Nephron (organoid): ENCODE measurements around the gene SELENOS.

Experiments used
- H3K27ac Mint-ChIP-seq, 3 experiments: 2 replicates each; pipeline ENCODE4 v1.8.0; 2020; ENCODE audit warnings: mixed read lengths in 3 of 3, mild to moderate bottlenecking in 2 of 3, moderate library complexity in 1 of 3
- H3K27me3 Mint-ChIP-seq: 2 replicates; pipeline ENCODE4 v1.8.0; 2021; ENCODE audit warnings: low read depth, mild to moderate bottlenecking, moderate library complexity, mixed read lengths
- H3K36me3 Mint-ChIP-seq: 2 replicates; pipeline ENCODE4 v1.8.0; 2020; ENCODE audit warnings: low read depth, mixed read lengths
- H3K4me1 Mint-ChIP-seq: 2 replicates; pipeline ENCODE4 v1.8.0; 2020; ENCODE audit warnings: mixed read lengths
- H3K4me3 Mint-ChIP-seq, 3 experiments: 2 replicates each; pipeline ENCODE4 v1.8.0; 2020; ENCODE audit warnings: mild to moderate bottlenecking in 3 of 3, mixed read lengths in 3 of 3, moderate library complexity in 2 of 3
- H3K9me3 Mint-ChIP-seq: 2 replicates; pipeline ENCODE4 v1.8.0; 2020; ENCODE audit warnings: mixed read lengths
- TF ChIP-seq, protein P1 (sequence below), 3 experiments: fragments of 200-600 bp; sonication (generic); IDR thresholded peaks; one replicate each; pipeline ENCODE4 v1.5.0; 2021; ENCODE audit warnings: antibody characterized with exemption in 3 of 3; ENCODE audit not compliant: unreplicated experiment in 3 of 3

The SELENOS gene

DNA sequence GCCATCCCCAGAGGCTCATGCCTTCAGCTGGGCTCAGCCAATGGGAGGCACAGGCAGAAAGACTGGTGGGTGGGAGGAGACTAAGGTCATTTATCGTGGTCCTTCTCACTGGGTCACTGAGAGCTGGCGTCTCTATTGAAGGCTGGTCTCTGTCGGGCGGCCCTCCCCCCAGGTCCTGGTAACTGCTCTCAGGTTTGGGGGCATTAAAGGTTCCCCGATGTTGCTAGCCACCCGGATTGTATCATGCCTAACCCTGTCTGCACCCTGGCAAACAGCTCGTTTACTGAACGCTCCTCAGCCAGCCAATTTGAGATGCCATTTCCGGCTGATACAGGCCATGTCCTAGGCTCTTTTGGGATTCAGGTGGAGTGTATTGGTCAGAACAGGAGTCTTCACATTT, 10.5 kb downstream of the SELENOS start:
- no peak overlapping the region for H3K27ac Mint-ChIP-seq
- H3K27me3 Mint-ChIP-seq: no peaks in the 10 kb centered on the region
- peaks cover 5% of the 10 kb centered on the region for H3K4me1 Mint-ChIP-seq
- TF ChIP-seq, protein P1, sequence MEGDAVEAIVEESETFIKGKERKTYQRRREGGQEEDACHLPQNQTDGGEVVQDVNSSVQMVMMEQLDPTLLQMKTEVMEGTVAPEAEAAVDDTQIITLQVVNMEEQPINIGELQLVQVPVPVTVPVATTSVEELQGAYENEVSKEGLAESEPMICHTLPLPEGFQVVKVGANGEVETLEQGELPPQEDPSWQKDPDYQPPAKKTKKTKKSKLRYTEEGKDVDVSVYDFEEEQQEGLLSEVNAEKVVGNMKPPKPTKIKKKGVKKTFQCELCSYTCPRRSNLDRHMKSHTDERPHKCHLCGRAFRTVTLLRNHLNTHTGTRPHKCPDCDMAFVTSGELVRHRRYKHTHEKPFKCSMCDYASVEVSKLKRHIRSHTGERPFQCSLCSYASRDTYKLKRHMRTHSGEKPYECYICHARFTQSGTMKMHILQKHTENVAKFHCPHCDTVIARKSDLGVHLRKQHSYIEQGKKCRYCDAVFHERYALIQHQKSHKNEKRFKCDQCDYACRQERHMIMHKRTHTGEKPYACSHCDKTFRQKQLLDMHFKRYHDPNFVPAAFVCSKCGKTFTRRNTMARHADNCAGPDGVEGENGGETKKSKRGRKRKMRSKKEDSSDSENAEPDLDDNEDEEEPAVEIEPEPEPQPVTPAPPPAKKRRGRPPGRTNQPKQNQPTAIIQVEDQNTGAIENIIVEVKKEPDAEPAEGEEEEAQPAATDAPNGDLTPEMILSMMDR (IDR thresholded peaks at IDR 0.05; ENCODE audit: unreplicated experiment in 3 of 3): no peak
- H3K9me3 Mint-ChIP-seq: no peaks in the 10 kb centered on the region
- H3K4me3 Mint-ChIP-seq: no peak overlapping the region
- peaks cover 28% of the 10 kb centered on the region for H3K36me3 Mint-ChIP-seq

DNA sequence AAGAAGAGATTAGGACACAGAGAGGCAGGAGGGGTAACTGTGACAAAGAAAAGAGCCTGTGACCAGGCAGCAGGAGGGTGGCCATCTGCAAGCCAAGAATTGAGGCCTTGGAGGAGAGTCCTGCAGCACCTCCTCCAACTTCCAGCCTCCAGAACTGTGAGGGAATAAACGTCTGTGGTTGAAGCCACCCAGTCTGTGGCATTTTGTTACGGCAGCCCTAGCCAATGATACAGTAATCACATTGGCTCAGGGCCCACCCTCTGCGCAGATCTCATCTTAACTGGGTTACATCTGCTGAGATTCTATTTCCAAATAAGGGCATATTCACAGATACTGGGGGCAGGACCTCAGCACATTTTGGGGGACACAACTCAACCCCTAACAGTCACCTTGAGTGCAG, 11.3 kb downstream of the SELENOS start:
- H3K9me3 Mint-ChIP-seq: no peaks in the 10 kb centered on the region
- H3K27ac Mint-ChIP-seq: no peak overlapping the region
- TF ChIP-seq, protein P1 (IDR thresholded peaks at IDR 0.05; ENCODE audit: unreplicated experiment in 3 of 3): no peak
- no peak overlapping the region for H3K4me3 Mint-ChIP-seq
- H3K27me3 Mint-ChIP-seq: no peaks in the 10 kb centered on the region
- H3K4me1 Mint-ChIP-seq: peaks cover 5% of the 10 kb centered on the region
- peaks cover 20% of the 10 kb centered on the region for H3K36me3 Mint-ChIP-seq

DNA sequence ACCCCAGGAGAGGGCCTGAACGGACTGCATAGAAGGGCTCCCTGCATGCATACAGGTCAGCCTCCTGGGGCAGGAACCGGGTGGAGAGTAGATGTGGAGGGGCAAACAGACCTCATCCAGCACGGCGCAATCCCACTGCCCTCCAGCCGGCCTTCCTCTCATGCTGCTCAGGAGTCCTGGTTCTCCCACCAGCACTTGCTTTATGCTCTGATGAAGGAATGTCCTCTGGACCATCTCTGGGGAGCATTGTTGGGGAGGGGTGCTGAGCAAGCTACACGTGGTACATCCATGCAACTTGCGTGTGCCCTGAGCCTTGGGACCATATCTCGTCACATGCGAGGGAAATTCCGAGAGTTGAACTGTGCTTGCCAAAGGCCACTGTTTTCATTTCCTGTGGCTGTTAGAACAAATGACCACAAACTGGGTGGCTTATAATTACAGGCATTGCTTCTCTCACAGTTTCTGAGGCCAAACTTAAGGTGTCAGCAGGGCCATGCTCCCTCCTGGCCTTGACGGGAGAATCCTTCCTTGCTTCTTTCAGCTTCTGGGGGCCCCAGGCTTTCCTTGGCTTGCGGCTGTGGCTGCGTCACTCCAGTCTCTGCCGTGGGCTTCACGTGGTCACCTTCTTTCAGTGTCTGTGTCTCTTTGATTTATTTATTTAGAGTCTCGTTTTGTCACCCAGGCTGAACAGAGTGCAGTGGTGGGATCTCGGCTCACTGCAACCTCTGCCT, 12.2 kb downstream of the SELENOS start:
- H3K27me3 Mint-ChIP-seq: no peaks in the 10 kb centered on the region
- no peak overlapping the region for H3K27ac Mint-ChIP-seq
- H3K36me3 Mint-ChIP-seq: peaks cover 13% of the 10 kb centered on the region
- H3K4me1 Mint-ChIP-seq: peaks cover 5% of the 10 kb centered on the region
- TF ChIP-seq, protein P1 (IDR thresholded peaks at IDR 0.05; ENCODE audit: unreplicated experiment in 3 of 3): no peak
- H3K4me3 Mint-ChIP-seq: no peak overlapping the region
- no peaks in the 10 kb centered on the region for H3K9me3 Mint-ChIP-seq

DNA sequence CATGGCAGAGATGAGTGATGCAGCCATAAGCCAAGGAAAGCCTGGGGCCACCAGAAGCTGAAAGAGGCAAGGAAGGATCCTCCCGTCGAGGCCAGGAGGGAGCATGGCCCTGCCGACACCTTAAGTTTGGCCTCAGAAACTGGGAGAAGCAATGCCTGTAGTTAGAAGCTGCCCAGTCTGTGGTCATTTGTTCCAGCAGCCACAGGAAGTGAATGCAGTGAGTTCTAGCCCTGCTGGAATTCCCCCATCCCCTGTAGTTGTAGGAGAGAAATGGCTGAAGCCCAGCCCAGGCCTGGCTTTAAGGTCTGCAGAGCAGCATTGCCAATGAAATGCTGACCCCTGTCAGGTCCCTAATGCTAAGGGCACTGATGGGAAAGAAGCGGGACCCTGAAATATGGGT, 13.3 kb downstream of the SELENOS start:
- TF ChIP-seq, protein P1 (IDR thresholded peaks at IDR 0.05; ENCODE audit: unreplicated experiment in 3 of 3): no peak
- Mint-ChIP-seq H3K27me3 (no peaks in the 10 kb centered on the region), H3K4me1 (peaks cover 5% of the 10 kb centered on the region), H3K36me3 (peaks cover 4% of the 10 kb centered on the region), H3K27ac (no peak overlapping the region), H3K4me3 (no peak overlapping the region), H3K9me3 (no peaks in the 10 kb centered on the region)

DNA sequence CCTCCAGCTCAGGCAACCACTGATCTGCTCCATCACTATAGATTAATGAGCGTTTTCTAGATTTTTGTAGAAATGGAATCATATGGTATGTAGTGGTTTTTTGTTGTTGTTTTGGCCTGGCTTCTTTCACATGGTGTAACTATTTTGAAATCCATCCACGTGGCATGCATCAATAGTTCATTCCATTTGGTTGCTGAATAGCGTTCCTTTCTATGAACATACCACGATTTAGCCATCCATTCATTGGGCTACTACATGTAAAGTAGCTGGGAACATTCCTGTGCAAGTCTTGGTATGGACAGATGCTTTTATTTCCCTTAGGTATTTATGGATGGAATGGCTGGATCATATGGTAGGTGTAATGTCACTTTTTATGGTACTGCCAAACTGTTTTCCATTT, 14.7 kb downstream of the SELENOS start:
- H3K4me1 Mint-ChIP-seq: peaks cover 16% of the 10 kb centered on the region
- H3K36me3 Mint-ChIP-seq: no peaks in the 10 kb centered on the region
- H3K9me3 Mint-ChIP-seq: no peaks in the 10 kb centered on the region
- H3K27me3 Mint-ChIP-seq: no peaks in the 10 kb centered on the region
- TF ChIP-seq, protein P1 (IDR thresholded peaks at IDR 0.05; ENCODE audit: unreplicated experiment in 3 of 3): no peak
- H3K4me3 Mint-ChIP-seq: no peak overlapping the region
- H3K27ac Mint-ChIP-seq: no peak overlapping the region
